Mucosa of descending colon (tissue), 3 donors: ENCODE results near the gene GSTT4. TPM values are rescaled to one million over a fixed set of nuclear protein-coding genes. Genes with fewer than 3 reads are reported as not detected.
"Not testable (repeated sequence)": the region's sequence is repeated elsewhere in the genome, so short reads cannot be mapped to it uniquely, and the experiment has no call there.

Experiments used
- ATAC-seq: fragments of 200-7000 bp; cut with Tn5 transposase; one replicate; pipeline ENCODE4 v1.9.1; 2020; ENCODE audit warnings: mild to moderate bottlenecking, moderate library complexity
- DNase-seq, 3 donors: peaks; one replicate each; pipeline ENCODE4 v3.0.0-alpha.2; 2020
- H3K36me3 ChIP-seq: fragments of 200-600 bp; one replicate; pipeline ENCODE4 v1.8.0; 2021; ENCODE audit warnings: low read depth, mild to moderate bottlenecking
- H3K4me1 ChIP-seq: fragments of 200-600 bp; one replicate; pipeline ENCODE4 v1.8.0; 2021; ENCODE audit warnings: low read depth, mild to moderate bottlenecking
- H3K4me3 ChIP-seq: fragments of 200-600 bp; one replicate; pipeline ENCODE4 v1.8.0; 2021; ENCODE audit warnings: mild to moderate bottlenecking
- H3K9me3 ChIP-seq: fragments of 200-600 bp; one replicate; pipeline ENCODE4 v1.8.0; 2021; ENCODE audit warnings: mild to moderate bottlenecking
- intact Hi-C, 2 donors: fragments of 100-400 bp; cut with DNase I in 1 of 2; cut with micrococcal nuclease in 1 of 2; formaldehyde crosslinking; loops; one replicate each; pipeline versions ENCODE4 v1.11.0 to v1.11.1; 2022; cut with DNase I, micrococcal nuclease
- total RNA-seq, 3 donors: library from RNA; stranded (reverse); fragmentation: NEBNext Ultra II Directional in 2 of 3; extraction: Animal tissue kit (Norgen Biotek cat#: 25700) in 2 of 3; gene quantifications; one replicate each; pipeline versions ENCODE4 v1.2.1 to v1.2.4, GENCODE V29; 2021 to 2023
- TF ChIP-seq, protein P1 (sequence below): fragments of 200-600 bp; IDR thresholded peaks from one replicate; pipeline ENCODE4 v1.8.0; 2022; ENCODE audit warnings: antibody characterized with exemption, mild to moderate bottlenecking
- donor health status: DM: no; HTN: no; CAD: no; lungs with moderate emphysema.
- donor health status: DM: no; HTN: no; CAD: no.
- donor health status: DM: no; HTN: yes; CAD: no.

GSTT4 gene
- total RNA-seq, 3 donors from 2014 or later, result not detected

DNA sequence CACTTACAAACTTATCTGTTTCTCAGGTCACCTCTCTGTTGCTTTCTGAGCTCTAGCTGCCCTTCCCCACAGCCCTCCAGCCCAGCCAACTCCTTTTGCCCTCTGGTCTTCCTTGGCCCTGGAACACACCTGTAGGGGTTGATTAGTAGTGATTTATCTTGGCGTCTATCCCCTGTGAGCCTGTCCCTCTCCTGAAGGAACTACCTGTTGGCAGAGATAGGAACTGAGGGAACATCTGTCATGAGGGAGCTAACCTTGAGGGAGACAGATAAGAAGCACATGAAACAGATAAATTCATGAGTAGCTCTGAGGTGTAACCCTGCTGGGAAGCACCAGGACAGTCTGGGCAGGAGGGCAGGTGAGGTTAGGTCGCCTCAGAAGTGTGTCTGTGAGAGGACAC is 44.7 kb upstream of the GSTT4 start:
- intact Hi-C loops, result no loop called here
- DNase-seq, result no peak
- no peaks in the 10 kb centered on the region for H3K36me3 ChIP-seq
- no peaks in the 10 kb centered on the region for H3K4me1 ChIP-seq
- H3K9me3 ChIP-seq, result no peaks in the 10 kb centered on the region
- no peak for ATAC-seq
- TF ChIP-seq, protein P1, sequence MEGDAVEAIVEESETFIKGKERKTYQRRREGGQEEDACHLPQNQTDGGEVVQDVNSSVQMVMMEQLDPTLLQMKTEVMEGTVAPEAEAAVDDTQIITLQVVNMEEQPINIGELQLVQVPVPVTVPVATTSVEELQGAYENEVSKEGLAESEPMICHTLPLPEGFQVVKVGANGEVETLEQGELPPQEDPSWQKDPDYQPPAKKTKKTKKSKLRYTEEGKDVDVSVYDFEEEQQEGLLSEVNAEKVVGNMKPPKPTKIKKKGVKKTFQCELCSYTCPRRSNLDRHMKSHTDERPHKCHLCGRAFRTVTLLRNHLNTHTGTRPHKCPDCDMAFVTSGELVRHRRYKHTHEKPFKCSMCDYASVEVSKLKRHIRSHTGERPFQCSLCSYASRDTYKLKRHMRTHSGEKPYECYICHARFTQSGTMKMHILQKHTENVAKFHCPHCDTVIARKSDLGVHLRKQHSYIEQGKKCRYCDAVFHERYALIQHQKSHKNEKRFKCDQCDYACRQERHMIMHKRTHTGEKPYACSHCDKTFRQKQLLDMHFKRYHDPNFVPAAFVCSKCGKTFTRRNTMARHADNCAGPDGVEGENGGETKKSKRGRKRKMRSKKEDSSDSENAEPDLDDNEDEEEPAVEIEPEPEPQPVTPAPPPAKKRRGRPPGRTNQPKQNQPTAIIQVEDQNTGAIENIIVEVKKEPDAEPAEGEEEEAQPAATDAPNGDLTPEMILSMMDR, result no peak
- no peak overlapping the region for H3K4me3 ChIP-seq

GRCh38 chr22:24049211-24049610 is 44.0 kb upstream of the GSTT4 start:
- ATAC-seq, result no peak
- Histone ChIP-seq H3K4me1 (no peaks in the 10 kb centered on the region), H3K9me3 (no peaks in the 10 kb centered on the region), H3K4me3 (no peak overlapping the region), H3K36me3 (no peaks in the 10 kb centered on the region)
- DNase-seq, result no peak
- TF ChIP-seq, protein P1, result no peak
- intact Hi-C loops, result no loop called here

DNA sequence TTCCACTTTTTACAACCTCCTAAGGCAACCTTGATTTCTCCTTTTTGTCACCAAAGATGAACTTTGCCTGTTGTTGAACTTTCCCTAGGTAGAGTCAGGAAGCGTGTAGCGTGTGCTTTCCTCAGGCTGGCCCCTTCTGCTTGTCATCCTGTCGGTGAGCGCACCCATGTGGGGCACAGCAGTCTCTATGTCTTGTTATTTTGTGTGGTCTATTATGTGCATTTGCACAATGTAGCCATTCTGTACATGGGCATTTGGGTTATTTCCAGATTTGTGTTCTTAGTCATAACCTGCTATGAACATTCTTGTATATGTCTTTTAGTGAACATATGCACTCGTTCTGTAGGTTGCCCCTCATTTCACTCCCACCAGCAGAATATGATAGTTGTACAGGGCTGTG is 40.8 kb upstream of the GSTT4 start:
- Histone ChIP-seq H3K36me3 (no peaks in the 10 kb centered on the region), H3K4me1 (no peaks in the 10 kb centered on the region), H3K9me3 (no peaks in the 10 kb centered on the region), H3K4me3 (no peak overlapping the region)
- ATAC-seq (no peak), DNase-seq (no peak)
- TF ChIP-seq, protein P1, result no peak
- intact Hi-C loops, result no loop called here

GRCh38 chr22:24043958-24044357 is 38.7 kb upstream of the GSTT4 start:
- H3K36me3 ChIP-seq, result no peaks in the 10 kb centered on the region
- intact Hi-C loops, result no loop called here
- no peak for ATAC-seq

GRCh38 chr22:24043465-24043864 is 38.2 kb upstream of the GSTT4 start:
- DNase-seq, H3K4me3 ChIP-seq, ATAC-seq, intact Hi-C loops, H3K9me3 ChIP-seq, H3K4me1 ChIP-seq, H3K36me3 ChIP-seq: not testable (repeated sequence)

More at GRCh38 chr22:24043958-24044357, 38.7 kb upstream of the GSTT4 start:
- TF ChIP-seq, protein P1, result no peak
- DNase-seq, result no peak
- H3K4me3 ChIP-seq, result no peak overlapping the region
- no peaks in the 10 kb centered on the region for H3K4me1 ChIP-seq
- H3K9me3 ChIP-seq, result no peaks in the 10 kb centered on the region

GRCh38 chr22:24040946-24041345 is 35.7 kb upstream of the GSTT4 start:
- DNase-seq (no peak), ATAC-seq (no peak)
- TF ChIP-seq, protein P1, result no peak
- H3K4me3 ChIP-seq, result no peak overlapping the region
- H3K9me3 ChIP-seq, result no peaks in the 10 kb centered on the region
- H3K4me1 ChIP-seq, result no peaks in the 10 kb centered on the region
- H3K36me3 ChIP-seq, result no peaks in the 10 kb centered on the region
- intact Hi-C loops, result no loop called here
